Erythroblast (primary cell): ENCODE data around the gene BPIFB2.

ENCODE experiments used
- GATA1 ChIP-seq: IDR thresholded peaks from 2 replicates; pipeline ENCODE4 v1.6.1; 2011; ENCODE audit warnings: low read depth, mild to moderate bottlenecking, control low read depth, low read length, moderate library complexity
- POLR2A ChIP-seq: IDR thresholded peaks from 2 replicates; pipeline ENCODE4 v1.6.1; 2011; ENCODE audit warnings: mild to moderate bottlenecking, low read length

DNA sequence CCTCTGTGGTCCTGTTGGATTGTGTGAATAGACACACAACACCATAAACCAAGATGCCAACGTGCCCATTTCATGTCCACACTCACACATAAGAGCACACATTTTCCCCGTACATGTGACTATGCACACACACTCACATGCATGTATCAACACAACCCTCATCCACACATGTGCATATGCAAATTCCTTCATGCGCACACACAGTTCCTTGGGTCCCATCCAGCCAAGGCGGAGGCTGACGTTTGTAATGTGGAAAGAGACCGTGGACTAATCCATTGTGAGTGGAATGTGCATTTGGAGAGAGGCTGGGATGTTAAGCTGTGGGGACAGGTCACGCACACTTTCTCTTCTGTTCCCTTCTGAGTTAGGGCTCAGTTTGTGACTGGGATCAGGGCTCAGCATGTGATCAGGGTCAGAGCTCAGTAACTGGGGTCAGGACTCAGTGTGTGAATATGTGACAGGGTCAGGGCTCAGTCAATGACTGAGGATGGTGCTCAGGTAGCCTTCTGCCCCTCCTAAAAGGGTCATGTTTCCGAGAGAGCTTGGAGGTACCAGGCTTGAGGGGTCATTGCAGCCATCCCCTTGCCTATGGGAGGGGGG lies 628 bp upstream of the BPIFB2 start:
- no peak for TF ChIP-seq POLR2A
- no peak for TF ChIP-seq GATA1
